Neural cell (in vitro differentiated cells): ENCODE measurements around the gene GAPVD1.

Source experiments
- EP300 ChIP-seq: fragments of 450-650 bp; conservative IDR thresholded peaks from 2 replicates; pipeline ENCODE4 v1.6.1; 2014; ENCODE audit warnings: antibody characterized with exemption, mild to moderate bottlenecking, moderate library complexity; ENCODE audit not compliant: poor library complexity, severe bottlenecking
- EZH2 ChIP-seq: fragments of 200-600, 300-800 bp; shearing (Covaris generic), sonication (generic); IDR thresholded peaks from 2 replicates; pipeline ENCODE4 v1.6.1; 2014; ENCODE audit warnings: antibody characterized with exemption, low read length, borderline replicate concordance, mild to moderate bottlenecking; ENCODE audit not compliant: insufficient read depth, poor library complexity, severe bottlenecking
- MXI1 ChIP-seq: fragments of 450-650 bp; conservative IDR thresholded peaks from 2 replicates; pipeline ENCODE4 v1.6.1; 2014; ENCODE audit warnings: antibody characterized with exemption, mild to moderate bottlenecking; ENCODE audit not compliant: poor library complexity, severe bottlenecking
- POLR2AphosphoS5 ChIP-seq: IDR thresholded peaks from 2 replicates; pipeline ENCODE4 v1.6.1; 2012
- TF ChIP-seq, protein P1 (sequence below): fragments of 450-650 bp; IDR thresholded peaks from 2 replicates; pipeline ENCODE4 v1.5.1; 2014; ENCODE audit warnings: antibody characterized with exemption, mild to moderate bottlenecking, moderate library complexity; ENCODE audit not compliant: poor library complexity, severe bottlenecking
- TF ChIP-seq, protein P2 (sequence below): IDR thresholded peaks from 2 replicates; pipeline ENCODE4 v1.6.1; 2012; ENCODE audit warnings: borderline replicate concordance

DNA sequence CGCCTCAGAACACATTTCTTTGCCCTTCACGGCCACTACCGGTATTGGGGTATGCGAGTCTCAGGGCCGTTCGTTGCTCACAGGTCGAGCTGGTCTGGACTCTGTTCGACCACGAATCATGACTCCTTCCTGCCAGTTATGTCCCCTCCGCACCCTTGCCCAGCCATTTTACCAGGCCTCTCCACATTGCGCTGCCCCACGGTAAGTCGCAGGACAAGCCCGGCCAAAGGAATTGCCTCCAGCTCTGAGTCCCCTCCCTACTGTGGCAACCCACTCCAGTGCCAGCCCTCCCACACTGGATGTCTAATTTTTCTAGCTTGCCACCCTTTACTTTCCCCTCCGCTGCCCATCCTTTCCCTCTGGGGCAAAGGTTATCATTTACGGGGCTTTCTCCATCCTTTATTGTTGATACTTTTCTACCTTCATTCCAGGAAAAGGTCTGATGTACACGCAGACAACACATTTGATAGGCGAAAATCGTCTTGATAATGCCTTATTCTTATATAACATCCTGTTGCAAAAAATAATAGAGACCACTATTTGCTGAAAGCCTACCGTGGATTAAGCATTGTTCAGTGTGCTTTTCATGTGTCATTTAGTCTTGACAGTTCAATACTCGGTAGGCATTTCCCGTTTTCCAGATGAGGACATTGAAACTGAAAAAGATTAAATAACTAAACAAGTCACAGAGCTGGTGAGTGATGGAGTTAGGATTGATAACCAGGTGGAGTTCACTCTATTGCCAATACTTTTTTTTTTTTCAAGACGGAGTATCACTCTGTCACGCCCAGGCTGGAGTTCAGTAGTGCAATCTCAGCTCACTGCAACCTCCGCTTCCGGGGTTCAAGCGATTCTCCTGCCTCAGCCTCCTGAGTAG is 19.5 kb upstream of the GAPVD1 start:
- TF ChIP-seq MXI1 (no peak), EZH2 (no peak), POLR2AphosphoS5 (no peak), EP300 (no peak)
- TF ChIP-seq, protein P1, sequence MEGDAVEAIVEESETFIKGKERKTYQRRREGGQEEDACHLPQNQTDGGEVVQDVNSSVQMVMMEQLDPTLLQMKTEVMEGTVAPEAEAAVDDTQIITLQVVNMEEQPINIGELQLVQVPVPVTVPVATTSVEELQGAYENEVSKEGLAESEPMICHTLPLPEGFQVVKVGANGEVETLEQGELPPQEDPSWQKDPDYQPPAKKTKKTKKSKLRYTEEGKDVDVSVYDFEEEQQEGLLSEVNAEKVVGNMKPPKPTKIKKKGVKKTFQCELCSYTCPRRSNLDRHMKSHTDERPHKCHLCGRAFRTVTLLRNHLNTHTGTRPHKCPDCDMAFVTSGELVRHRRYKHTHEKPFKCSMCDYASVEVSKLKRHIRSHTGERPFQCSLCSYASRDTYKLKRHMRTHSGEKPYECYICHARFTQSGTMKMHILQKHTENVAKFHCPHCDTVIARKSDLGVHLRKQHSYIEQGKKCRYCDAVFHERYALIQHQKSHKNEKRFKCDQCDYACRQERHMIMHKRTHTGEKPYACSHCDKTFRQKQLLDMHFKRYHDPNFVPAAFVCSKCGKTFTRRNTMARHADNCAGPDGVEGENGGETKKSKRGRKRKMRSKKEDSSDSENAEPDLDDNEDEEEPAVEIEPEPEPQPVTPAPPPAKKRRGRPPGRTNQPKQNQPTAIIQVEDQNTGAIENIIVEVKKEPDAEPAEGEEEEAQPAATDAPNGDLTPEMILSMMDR = no peak
- TF ChIP-seq, protein P2, sequence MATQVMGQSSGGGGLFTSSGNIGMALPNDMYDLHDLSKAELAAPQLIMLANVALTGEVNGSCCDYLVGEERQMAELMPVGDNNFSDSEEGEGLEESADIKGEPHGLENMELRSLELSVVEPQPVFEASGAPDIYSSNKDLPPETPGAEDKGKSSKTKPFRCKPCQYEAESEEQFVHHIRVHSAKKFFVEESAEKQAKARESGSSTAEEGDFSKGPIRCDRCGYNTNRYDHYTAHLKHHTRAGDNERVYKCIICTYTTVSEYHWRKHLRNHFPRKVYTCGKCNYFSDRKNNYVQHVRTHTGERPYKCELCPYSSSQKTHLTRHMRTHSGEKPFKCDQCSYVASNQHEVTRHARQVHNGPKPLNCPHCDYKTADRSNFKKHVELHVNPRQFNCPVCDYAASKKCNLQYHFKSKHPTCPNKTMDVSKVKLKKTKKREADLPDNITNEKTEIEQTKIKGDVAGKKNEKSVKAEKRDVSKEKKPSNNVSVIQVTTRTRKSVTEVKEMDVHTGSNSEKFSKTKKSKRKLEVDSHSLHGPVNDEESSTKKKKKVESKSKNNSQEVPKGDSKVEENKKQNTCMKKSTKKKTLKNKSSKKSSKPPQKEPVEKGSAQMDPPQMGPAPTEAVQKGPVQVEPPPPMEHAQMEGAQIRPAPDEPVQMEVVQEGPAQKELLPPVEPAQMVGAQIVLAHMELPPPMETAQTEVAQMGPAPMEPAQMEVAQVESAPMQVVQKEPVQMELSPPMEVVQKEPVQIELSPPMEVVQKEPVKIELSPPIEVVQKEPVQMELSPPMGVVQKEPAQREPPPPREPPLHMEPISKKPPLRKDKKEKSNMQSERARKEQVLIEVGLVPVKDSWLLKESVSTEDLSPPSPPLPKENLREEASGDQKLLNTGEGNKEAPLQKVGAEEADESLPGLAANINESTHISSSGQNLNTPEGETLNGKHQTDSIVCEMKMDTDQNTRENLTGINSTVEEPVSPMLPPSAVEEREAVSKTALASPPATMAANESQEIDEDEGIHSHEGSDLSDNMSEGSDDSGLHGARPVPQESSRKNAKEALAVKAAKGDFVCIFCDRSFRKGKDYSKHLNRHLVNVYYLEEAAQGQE = peak; percentile 28
